AG04450 (cell line): ENCODE results near the gene PHF19. TPM values are rescaled to one million over a fixed set of nuclear protein-coding genes. Genes with fewer than 3 reads are reported as not detected.

Source experiments
- CTCF ChIA-PET: fragments of 300-600, 350-600 bp; formaldehyde crosslinking; extraction: SDS; loops from one replicate; lab custom pipeline; 2022; ENCODE audit warnings: antibody characterized with exemption, inconsistent platforms; lab: Charles Lee
- POLR2A ChIA-PET: fragments of 350-600 bp; formaldehyde crosslinking; extraction: SDS; loops from one replicate; lab custom pipeline; 2021; ENCODE audit warnings: antibody characterized with exemption, inconsistent platforms; lab: Yijun Ruan, JAX
- DNase-seq: peaks from one replicate; pipeline ENCODE4 v3.0.0-alpha.2; 2011; ENCODE audit warnings: low read depth, low spot score
- H3K27ac ChIP-seq: one replicate; pipeline ENCODE4 v1.5.1; 2012; ENCODE audit warnings: low read depth, low read length, control low read depth
- H3K27me3 ChIP-seq: one replicate; pipeline ENCODE4 v1.6.0; 2012; ENCODE audit warnings: low read length; ENCODE audit not compliant: control insufficient read depth, insufficient read depth
- H3K4me3 ChIP-seq: 2 replicates; pipeline ENCODE4 v1.5.1; 2011; ENCODE audit warnings: mild to moderate bottlenecking, low read depth, low read length, control low read depth
- H3K9me3 ChIP-seq: 2 replicates; pipeline ENCODE4 v1.5.1; 2012; ENCODE audit warnings: low read length; ENCODE audit not compliant: control insufficient read depth, insufficient read depth
- polyA plus RNA-seq: library from polyadenylated mRNA; depleted of rRNA; stranded (reverse); fragments of >200 nt; gene quantifications from 2 replicates; pipeline ENCODE4 v1.2.3, GENCODE V29; 2011
- TF ChIP-seq, protein P1 (sequence below): IDR thresholded peaks from 2 replicates; pipeline ENCODE4 v1.5.1; 2011; ENCODE audit warnings: low read depth, low read length, control low read depth, inconsistent platforms

PHF19 gene
- polyA plus RNA-seq, 1 experiment: 20.4 TPM

DNA sequence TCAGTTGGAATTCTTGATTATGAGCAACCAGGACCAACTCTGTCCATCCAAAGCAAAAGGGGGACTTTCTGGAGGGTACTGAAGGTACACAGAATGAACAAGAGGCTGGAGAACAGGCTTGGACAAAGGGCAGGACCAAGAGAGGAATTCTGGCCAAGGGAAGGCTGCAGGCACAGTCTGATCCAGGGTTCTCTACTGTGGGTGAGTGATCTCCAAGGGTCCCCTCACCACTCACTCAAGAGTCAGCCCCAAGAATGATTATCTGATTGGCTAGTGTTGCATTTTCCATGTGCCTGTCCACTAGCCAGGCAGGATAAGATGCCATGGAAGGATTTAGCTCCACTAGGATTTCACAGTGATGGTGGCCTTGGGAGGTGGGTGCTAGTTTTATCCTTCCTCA is 11.6 kb upstream of the PHF19 start:
- peaks cover 2% of the 10 kb centered on the region for H3K27me3 ChIP-seq
- H3K27ac ChIP-seq: no peak overlapping the region
- CTCF ChIA-PET: no interaction called here
- TF ChIP-seq, protein P1, sequence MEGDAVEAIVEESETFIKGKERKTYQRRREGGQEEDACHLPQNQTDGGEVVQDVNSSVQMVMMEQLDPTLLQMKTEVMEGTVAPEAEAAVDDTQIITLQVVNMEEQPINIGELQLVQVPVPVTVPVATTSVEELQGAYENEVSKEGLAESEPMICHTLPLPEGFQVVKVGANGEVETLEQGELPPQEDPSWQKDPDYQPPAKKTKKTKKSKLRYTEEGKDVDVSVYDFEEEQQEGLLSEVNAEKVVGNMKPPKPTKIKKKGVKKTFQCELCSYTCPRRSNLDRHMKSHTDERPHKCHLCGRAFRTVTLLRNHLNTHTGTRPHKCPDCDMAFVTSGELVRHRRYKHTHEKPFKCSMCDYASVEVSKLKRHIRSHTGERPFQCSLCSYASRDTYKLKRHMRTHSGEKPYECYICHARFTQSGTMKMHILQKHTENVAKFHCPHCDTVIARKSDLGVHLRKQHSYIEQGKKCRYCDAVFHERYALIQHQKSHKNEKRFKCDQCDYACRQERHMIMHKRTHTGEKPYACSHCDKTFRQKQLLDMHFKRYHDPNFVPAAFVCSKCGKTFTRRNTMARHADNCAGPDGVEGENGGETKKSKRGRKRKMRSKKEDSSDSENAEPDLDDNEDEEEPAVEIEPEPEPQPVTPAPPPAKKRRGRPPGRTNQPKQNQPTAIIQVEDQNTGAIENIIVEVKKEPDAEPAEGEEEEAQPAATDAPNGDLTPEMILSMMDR: no peak
- DNase-seq: no peak
- POLR2A ChIA-PET: interaction anchor here (0.6 kb wide), 1 partner anchor 20 kb away, joined by 3 read pairs; no protein-coding TSS in a partner anchor
- H3K9me3 ChIP-seq: no peaks in the 10 kb centered on the region
- H3K4me3 ChIP-seq: no peak overlapping the region

DNA sequence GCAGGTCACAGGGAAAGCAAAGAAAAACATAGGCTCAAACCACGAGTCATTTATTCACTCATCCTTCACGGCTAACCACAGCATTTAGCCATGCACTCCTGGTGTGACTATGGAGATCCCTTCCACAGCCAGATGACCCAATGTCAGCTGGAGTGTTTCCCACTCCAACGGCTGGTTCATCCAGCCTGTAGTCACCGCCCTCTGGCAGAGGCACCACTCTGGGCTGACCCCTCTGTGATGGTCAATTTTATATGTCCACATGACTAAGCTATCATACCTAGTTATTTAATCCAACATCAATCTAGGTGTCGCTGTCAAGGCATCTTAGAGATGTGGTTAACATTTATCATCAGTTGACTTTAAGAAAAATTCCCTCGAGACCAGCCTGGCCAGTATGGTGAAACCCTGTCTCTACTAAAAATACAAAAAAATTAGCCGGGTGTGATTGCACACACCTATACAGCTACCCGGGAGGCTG is 9.5 kb upstream of the PHF19 start:
- ChIA-PET CTCF (interaction anchor here (2.5 kb wide), 1 partner anchor 50 kb away, joined by 10 read pairs; no protein-coding TSS in a partner anchor), POLR2A (interaction anchor here (1.1 to 1.3 kb wide), 3 partner anchors 10 to 93 kb away, joined by 4 to 6 read pairs (median 4); partner anchors contain the start of genes FBXW2 and PHF19)
- DNase-seq: no peak
- peaks cover 8% of the 10 kb centered on the region for H3K27me3 ChIP-seq
- H3K4me3 ChIP-seq: no peak overlapping the region
- TF ChIP-seq, protein P1: no peak
- no peaks in the 10 kb centered on the region for H3K9me3 ChIP-seq
- peak overlapping the region; percentile 52 for H3K27ac ChIP-seq

DNA sequence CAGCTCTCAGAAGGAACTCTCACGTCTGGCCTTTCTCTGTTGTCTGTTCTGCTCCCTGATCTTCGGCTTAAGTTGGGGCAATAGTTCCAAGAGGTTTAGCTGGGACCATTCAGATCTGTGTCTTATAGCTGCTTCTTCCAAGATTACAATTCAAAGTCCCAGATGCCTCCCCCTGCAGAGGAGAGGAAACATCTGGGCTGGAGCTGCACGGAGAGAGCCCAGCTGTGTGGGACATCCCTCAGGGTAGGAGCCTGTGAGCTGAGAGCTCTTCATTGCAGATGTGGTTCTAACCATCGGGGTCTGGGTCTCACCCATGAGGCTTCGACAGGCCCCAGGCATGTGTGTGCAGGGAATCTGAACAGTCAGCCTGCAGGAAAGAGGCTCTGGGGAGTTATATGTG is 9.0 kb upstream of the PHF19 start:
- Histone ChIP-seq H3K27me3 (peaks cover 7% of the 10 kb centered on the region), H3K4me3 (no peak overlapping the region), H3K27ac (peak overlapping the region; percentile 52), H3K9me3 (no peaks in the 10 kb centered on the region)
- ChIA-PET POLR2A (interaction anchor here (1.1 to 1.3 kb wide), 3 partner anchors 9 to 93 kb away, joined by 4 to 6 read pairs (median 4); partner anchors contain the start of genes FBXW2 and PHF19), CTCF (interaction anchor here (0.5 to 2.5 kb wide), 2 partner anchors 31 to 51 kb away, joined by 6 to 10 read pairs; no protein-coding TSS in a partner anchor)
- no peak for DNase-seq
- TF ChIP-seq, protein P1: no peak

DNA sequence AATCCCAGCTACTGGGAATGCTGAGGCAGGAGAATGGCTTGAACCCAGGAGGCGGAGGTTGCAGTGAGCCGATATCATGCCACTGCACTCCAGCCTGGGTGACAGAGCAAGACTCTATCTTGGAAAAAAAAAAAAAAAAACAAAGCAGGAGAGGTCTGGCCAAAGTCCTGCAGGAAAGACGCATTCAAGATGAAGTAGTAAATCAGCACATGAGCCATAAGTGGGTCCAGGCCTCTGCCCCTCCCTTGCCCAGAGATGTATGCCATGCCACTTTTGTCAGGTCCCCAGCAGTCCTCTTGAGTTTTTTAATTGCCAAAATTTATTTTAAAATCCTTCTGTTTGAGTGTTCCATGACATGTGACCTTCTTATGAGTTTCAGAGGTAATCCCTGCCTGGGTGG is 8.5 kb upstream of the PHF19 start:
- TF ChIP-seq, protein P1: no peak
- H3K27me3 ChIP-seq: peaks cover 6% of the 10 kb centered on the region
- POLR2A ChIA-PET: interaction anchor here (1.1 to 1.3 kb wide), 2 partner anchors 8 to 92 kb away, joined by 4 to 6 read pairs; partner anchors contain the start of genes FBXW2 and PHF19
- CTCF ChIA-PET: interaction anchor here (0.5 to 2.5 kb wide), 2 partner anchors 31 to 51 kb away, joined by 6 to 10 read pairs; no protein-coding TSS in a partner anchor
- no peak for DNase-seq
- no peak overlapping the region for H3K27ac ChIP-seq
- H3K9me3 ChIP-seq: no peaks in the 10 kb centered on the region
- H3K4me3 ChIP-seq: no peak overlapping the region

DNA sequence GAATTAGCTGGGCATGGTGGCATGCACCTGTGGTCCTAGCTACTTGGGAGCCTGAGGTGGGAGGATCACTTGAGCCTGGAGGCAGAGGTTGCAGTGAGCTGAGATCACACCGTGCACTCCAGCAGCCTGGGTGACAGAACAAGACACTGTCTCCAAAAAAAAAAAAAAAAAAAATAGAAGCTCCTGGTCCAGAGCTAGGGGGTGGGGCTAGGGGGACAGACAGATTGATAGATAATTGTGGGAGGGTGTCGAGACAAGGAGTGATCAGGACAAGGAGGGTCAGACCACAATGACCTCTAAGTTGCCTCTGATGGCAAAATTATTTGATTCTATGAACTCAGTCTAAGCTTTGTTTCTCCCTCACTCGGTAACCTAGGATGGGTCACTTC is 6.6 kb upstream of the PHF19 start:
- POLR2A ChIA-PET: no interaction called here
- Histone ChIP-seq H3K4me3 (no peak overlapping the region), H3K9me3 (no peaks in the 10 kb centered on the region), H3K27me3 (peaks cover 6% of the 10 kb centered on the region), H3K27ac (no peak overlapping the region)
- CTCF ChIA-PET: interaction anchor here (0.6 to 1.3 kb wide), 2 partner anchors 14 to 33 kb away, joined by 3 read pairs; no protein-coding TSS in a partner anchor
- TF ChIP-seq, protein P1: no peak
- DNase-seq: no peak
